HepG2 (cell line): ENCODE results near the gene OR6C4. TPM values are rescaled to one million over a fixed set of nuclear protein-coding genes. Genes with fewer than 3 reads are reported as not detected.
A peak's percentile ranks its signal among the peaks of the same experiment; 100 is the strongest.

Experiments
- ARNT2 ChIP-seq: sonication (generic); formaldehyde crosslinking; IDR thresholded peaks from 2 replicates; pipeline ENCODE4 v1.8.0; 2022; ENCODE audit warnings: mild to moderate bottlenecking, low read depth, missing genetic modification reagents, moderate library complexity
- CCDC6 ChIP-seq: sonication (generic); formaldehyde crosslinking; IDR thresholded peaks from 2 replicates; pipeline ENCODE4 v1.8.1; 2022; ENCODE audit warnings: mild to moderate bottlenecking, missing genetic modification reagents, moderate library complexity
- CENPX ChIP-seq: sonication (generic); formaldehyde crosslinking; IDR thresholded peaks from 2 replicates; pipeline ENCODE4 v1.9.0; 2021; ENCODE audit warnings: mild to moderate bottlenecking, missing genetic modification reagents, moderate library complexity
- FOXJ3 ChIP-seq: sonication (generic); formaldehyde crosslinking; IDR thresholded peaks from 2 replicates; pipeline ENCODE4 v1.4.0; 2020; ENCODE audit warnings: missing genetic modification reagents, mild to moderate bottlenecking, borderline replicate concordance
- GATA4 ChIP-seq: sonication (generic); IDR thresholded peaks from 2 replicates; pipeline ENCODE4 v1.6.1; 2016; ENCODE audit warnings: antibody characterized with exemption, low read depth, borderline replicate concordance
- HNF1A ChIP-seq, 2 experiments: sonication (generic) in 1 of 2; formaldehyde crosslinking in 1 of 2; IDR thresholded peaks; 2 replicates each; pipeline versions ENCODE4 v1.4.0 to v1.6.1; 2016 to 2020; ENCODE audit warnings: borderline replicate concordance in 1 of 2, low read depth in 1 of 2, mild to moderate bottlenecking in 1 of 2, missing genetic modification reagents in 1 of 2
- HOXA5 ChIP-seq: sonication (generic); formaldehyde crosslinking; IDR thresholded peaks from 2 replicates; pipeline ENCODE4 v1.4.0; 2020; ENCODE audit warnings: missing genetic modification reagents
- MATR3 ChIP-seq: sonication (generic); formaldehyde crosslinking; IDR thresholded peaks from 2 replicates; pipeline ENCODE4 v1.4.0; 2020; ENCODE audit warnings: missing genetic modification reagents
- MBD4 ChIP-seq: IDR thresholded peaks from 2 replicates; pipeline ENCODE4 v1.6.1; 2012; ENCODE audit warnings: low read length, inconsistent platforms, borderline replicate concordance
- RAD51 ChIP-seq: fragments of 450-650 bp; IDR thresholded peaks from 2 replicates; pipeline ENCODE4 v1.6.1; 2016; ENCODE audit warnings: borderline replicate concordance
- RELA ChIP-seq: sonication (generic); formaldehyde crosslinking; IDR thresholded peaks from 2 replicates; pipeline ENCODE4 v1.4.0; 2020; ENCODE audit warnings: missing genetic modification reagents
- SALL1 ChIP-seq: sonication (generic); formaldehyde crosslinking; IDR thresholded peaks from 2 replicates; pipeline ENCODE4 v1.8.0; 2022; ENCODE audit warnings: mild to moderate bottlenecking, missing genetic modification reagents
- SNAPC5 ChIP-seq: sonication (generic); formaldehyde crosslinking; IDR thresholded peaks from 2 replicates; pipeline ENCODE4 v1.8.1; 2023; ENCODE audit warnings: mild to moderate bottlenecking, missing genetic modification reagents, borderline replicate concordance
- STAG1 ChIP-seq: sonication (generic); formaldehyde crosslinking; IDR thresholded peaks from 2 replicates; pipeline ENCODE4 v1.4.0; 2020; ENCODE audit warnings: missing genetic modification reagents
- TBX2 ChIP-seq: sonication (generic); formaldehyde crosslinking; IDR thresholded peaks from 2 replicates; pipeline ENCODE4 v1.5.0; 2020; ENCODE audit warnings: missing genetic modification reagents, mild to moderate bottlenecking, borderline replicate concordance
- U2AF1 ChIP-seq: fragments of 200-400 bp; formaldehyde crosslinking; optimal IDR thresholded peaks from 2 replicates; pipeline ENCODE3; 2017; ENCODE audit warnings: mild to moderate bottlenecking, low read depth, low read length
- ZBTB21 ChIP-seq: sonication (generic); formaldehyde crosslinking; IDR thresholded peaks from 2 replicates; pipeline ENCODE4 v1.4.0; 2020; ENCODE audit warnings: missing genetic modification reagents
- ZNF235 ChIP-seq: sonication (generic); formaldehyde crosslinking; IDR thresholded peaks from 2 replicates; pipeline ENCODE4 v1.8.1; 2023; ENCODE audit warnings: mild to moderate bottlenecking, missing genetic modification reagents, borderline replicate concordance
- ZNF460 ChIP-seq: sonication (generic); formaldehyde crosslinking; IDR thresholded peaks from 2 replicates; pipeline ENCODE4 v1.5.1; 2020; ENCODE audit warnings: missing genetic modification reagents, mild to moderate bottlenecking, borderline replicate concordance
- ZNF598 ChIP-seq: sonication (generic); formaldehyde crosslinking; IDR thresholded peaks from 2 replicates; pipeline ENCODE4 v1.5.1; 2020; ENCODE audit warnings: mild to moderate bottlenecking, missing genetic modification reagents, borderline replicate concordance
- ZSCAN21 ChIP-seq: sonication (generic); formaldehyde crosslinking; IDR thresholded peaks from 2 replicates; pipeline ENCODE4 v1.8.0; 2022; ENCODE audit warnings: mild to moderate bottlenecking, missing genetic modification reagents, moderate library complexity, borderline replicate concordance
- polyA plus RNA-seq, 8 experiments: library from polyadenylated mRNA; depleted of rRNA in 3 of 8; stranded (reverse) in 7 of 8; unstranded in 1 of 8; fragments of >200 nt; fragmentation: Illumina TruSeq in 4 of 8; extraction: Trizol in 4 of 8; gene quantifications; 2 replicates each; pipeline versions ENCODE4 v1.2.1 to v1.2.3, GENCODE V29; 2011 to 2016; ENCODE audit warnings: low read depth in 4 of 8, missing spikeins in 1 of 8, mixed read lengths in 1 of 8; ENCODE audit not compliant: insufficient read depth in 1 of 8
- total RNA-seq, 5 experiments: library from RNA; depleted of rRNA; stranded (reverse); fragments of >200 nt; fragmentation: Illumina TruSeq; extraction: Trizol; gene quantifications; 2 replicates each; pipeline ENCODE4 v1.2.3, GENCODE V29; 2016; ENCODE audit warnings: low read depth in 1 of 5
- TF ChIP-seq, protein P1 (sequence below): sonication (generic); formaldehyde crosslinking; IDR thresholded peaks from 2 replicates; pipeline ENCODE4 v1.9.0; 2021; ENCODE audit warnings: missing genetic modification reagents, mild to moderate bottlenecking, borderline replicate concordance
- TF ChIP-seq, protein P2 (sequence below): sonication (generic); formaldehyde crosslinking; IDR thresholded peaks from 2 replicates; pipeline ENCODE4 v1.4.0; 2020; ENCODE audit warnings: mild to moderate bottlenecking, missing genetic modification reagents

Gene OR6C4
- total and polyA plus RNA-seq, 2 of the 13 experiments (the other 11 are each of a cell fraction or from before 2014, with no cell fraction given), result not detected

GRCh38 chr12:55499810-55500252 is 49.6 kb upstream of the OR6C4 start (continued):
- TF ChIP-seq ZNF598 (CRISPR knock-in tag) (no peak), FOXJ3 (CRISPR knock-in tag) (peak; percentile 80; the same call in 1 of the 2 replicates), STAG1 (CRISPR knock-in tag) (0 out of 2 replicates have a peak, but pooled peaks have one; percentile 10), CCDC6 (CRISPR knock-in tag) (no peak), SNAPC5 (CRISPR knock-in tag) (no peak), ZNF460 (CRISPR knock-in tag) (no peak), SALL1 (CRISPR knock-in tag) (peak; percentile 68; the same call in 1 of the 2 replicates), HOXA5 (CRISPR knock-in tag) (no peak), ZNF235 (CRISPR knock-in tag) (no peak), GATA4 (peak; percentile 81; the same call in 1 of the 2 replicates), MATR3 (CRISPR knock-in tag) (no peak), HNF1A (IDR thresholded peaks at IDR 0.05; ENCODE audit: low read depth) (peak; percentile 76; the same call in 1 of the 2 replicates), HNF1A (CRISPR knock-in tag; IDR thresholded peaks at IDR 0.05; ENCODE audit: borderline replicate concordance) (peak; percentile 88; the same call in 1 of the 2 replicates), ZBTB21 (CRISPR knock-in tag) (no peak), TBX2 (peak; percentile 65; the same call in 1 of the 2 replicates), RAD51 (no peak), MBD4 (peak; percentile 53; the same call in 1 of the 2 replicates), ARNT2 (CRISPR knock-in tag) (no peak), U2AF1 (no peak), ZSCAN21 (CRISPR knock-in tag) (no peak), RELA (CRISPR knock-in tag) (no peak), CENPX (CRISPR knock-in tag) (no peak)
- TF ChIP-seq, protein P1, sequence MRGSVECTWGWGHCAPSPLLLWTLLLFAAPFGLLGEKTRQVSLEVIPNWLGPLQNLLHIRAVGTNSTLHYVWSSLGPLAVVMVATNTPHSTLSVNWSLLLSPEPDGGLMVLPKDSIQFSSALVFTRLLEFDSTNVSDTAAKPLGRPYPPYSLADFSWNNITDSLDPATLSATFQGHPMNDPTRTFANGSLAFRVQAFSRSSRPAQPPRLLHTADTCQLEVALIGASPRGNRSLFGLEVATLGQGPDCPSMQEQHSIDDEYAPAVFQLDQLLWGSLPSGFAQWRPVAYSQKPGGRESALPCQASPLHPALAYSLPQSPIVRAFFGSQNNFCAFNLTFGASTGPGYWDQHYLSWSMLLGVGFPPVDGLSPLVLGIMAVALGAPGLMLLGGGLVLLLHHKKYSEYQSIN (CRISPR knock-in tag), result no peak
- TF ChIP-seq, protein P2, sequence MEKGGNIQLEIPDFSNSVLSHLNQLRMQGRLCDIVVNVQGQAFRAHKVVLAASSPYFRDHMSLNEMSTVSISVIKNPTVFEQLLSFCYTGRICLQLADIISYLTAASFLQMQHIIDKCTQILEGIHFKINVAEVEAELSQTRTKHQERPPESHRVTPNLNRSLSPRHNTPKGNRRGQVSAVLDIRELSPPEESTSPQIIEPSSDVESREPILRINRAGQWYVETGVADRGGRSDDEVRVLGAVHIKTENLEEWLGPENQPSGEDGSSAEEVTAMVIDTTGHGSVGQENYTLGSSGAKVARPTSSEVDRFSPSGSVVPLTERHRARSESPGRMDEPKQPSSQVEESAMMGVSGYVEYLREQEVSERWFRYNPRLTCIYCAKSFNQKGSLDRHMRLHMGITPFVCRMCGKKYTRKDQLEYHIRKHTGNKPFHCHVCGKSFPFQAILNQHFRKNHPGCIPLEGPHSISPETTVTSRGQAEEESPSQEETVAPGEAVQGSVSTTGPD, result peak; percentile 60; the same call in 1 of the 2 replicates
